Naive thymus-derived CD4-positive, alpha-beta T cell (primary cell): ENCODE data around the gene C3orf85. TPM values are rescaled to one million over a fixed set of nuclear protein-coding genes. Genes with fewer than 3 reads are reported as not detected.

ENCODE experiments used
- ATAC-seq: fragments of 150-1000 bp; cut with Tn5 transposase; 2 replicates; pipeline ENCODE4 v1.10.0; 2021; ENCODE audit warnings: mild to moderate bottlenecking, moderate library complexity
- CTCF ChIA-PET: fragments of 350-600 bp; sonication (Branson Sonifier 250); formaldehyde crosslinking; loops from one replicate; lab custom pipeline; 2021; ENCODE audit warnings: antibody characterized with exemption; lab: Charles Lee
- POLR2A ChIA-PET: fragments of 350-600 bp; sonication (Branson Sonifier 250); formaldehyde crosslinking; loops from one replicate; lab custom pipeline; 2021; ENCODE audit warnings: antibody characterized with exemption, inconsistent platforms; lab: Charles Lee
- DNase-seq, 9 donors: peaks; one replicate each; pipeline versions ENCODE4 v3.0.0 to v3.0.0-alpha.2; 2020 to 2022; ENCODE audit warnings: mixed read lengths in 1 of 9
- H3K27ac ChIP-seq: one replicate; pipeline ENCODE4 v1.7.0; 2013; ENCODE audit warnings: mild to moderate bottlenecking, low read depth, low read length, moderate library complexity
- H3K27me3 ChIP-seq, 2 donors: one replicate each; pipeline ENCODE4 v1.7.0; 2013; ENCODE audit warnings: low read length in 2 of 2, mild to moderate bottlenecking in 2 of 2, moderate library complexity in 2 of 2; ENCODE audit not compliant: control insufficient read depth in 2 of 2, insufficient read depth in 2 of 2
- H3K36me3 ChIP-seq, 3 experiments: 1 replicate in 2 of 3; 2 replicates in 1 of 3; pipeline ENCODE4 v1.7.0; 2013; ENCODE audit warnings: low read length in 3 of 3, mild to moderate bottlenecking in 3 of 3, moderate library complexity in 1 of 3; ENCODE audit not compliant: insufficient read depth in 3 of 3, control insufficient read depth in 2 of 3
- H3K4me1 ChIP-seq, 2 donors: one replicate each; pipeline ENCODE4 v1.7.0; 2013; ENCODE audit warnings: low read length in 2 of 2, mild to moderate bottlenecking in 2 of 2, moderate library complexity in 1 of 2; ENCODE audit not compliant: control insufficient read depth in 2 of 2, insufficient read depth in 2 of 2
- H3K4me3 ChIP-seq: 2 replicates; pipeline ENCODE4 v1.7.0; 2013; ENCODE audit warnings: mild to moderate bottlenecking, low read length
- H3K9me3 ChIP-seq, 3 experiments: 1 replicate in 2 of 3; 2 replicates in 1 of 3; pipeline ENCODE4 v1.7.0; 2013; ENCODE audit warnings: low read length in 3 of 3; ENCODE audit not compliant: control insufficient read depth in 2 of 3
- H3K27ac Mint-ChIP-seq, 9 donors: one replicate each; pipeline ENCODE4 v1.8.0; 2020 to 2022; ENCODE audit warnings: mixed read lengths in 9 of 9, mild to moderate bottlenecking in 8 of 9, moderate library complexity in 5 of 9, inconsistent platforms in 2 of 9
- H3K27me3 Mint-ChIP-seq, 5 donors: one replicate each; pipeline ENCODE4 v1.8.0; 2021 to 2022; ENCODE audit warnings: mixed read lengths in 5 of 5, mild to moderate bottlenecking in 1 of 5
- H3K36me3 Mint-ChIP-seq, 5 donors: one replicate each; pipeline ENCODE4 v1.8.0; 2020 to 2022; ENCODE audit warnings: mixed read lengths in 5 of 5, mild to moderate bottlenecking in 3 of 5, inconsistent platforms in 1 of 5
- H3K4me1 Mint-ChIP-seq, 7 donors: one replicate each; pipeline ENCODE4 v1.8.0; 2020 to 2022; ENCODE audit warnings: mixed read lengths in 7 of 7, mild to moderate bottlenecking in 3 of 7, inconsistent platforms in 1 of 7
- H3K4me3 Mint-ChIP-seq, 10 donors: one replicate each; pipeline ENCODE4 v1.8.0; 2020 to 2022; ENCODE audit warnings: mild to moderate bottlenecking in 10 of 10, mixed read lengths in 10 of 10, moderate library complexity in 6 of 10, inconsistent platforms in 2 of 10
- H3K9me3 Mint-ChIP-seq, 11 donors: one replicate each; pipeline ENCODE4 v1.8.0; 2020 to 2022; ENCODE audit warnings: mixed read lengths in 11 of 11, mild to moderate bottlenecking in 4 of 11, inconsistent platforms in 1 of 11, moderate library complexity in 1 of 11
- intact Hi-C, 2 donors: fragments of 100-400 bp; cut with micrococcal nuclease; formaldehyde crosslinking; loops; one replicate each; pipeline ENCODE4 v1.15.1; 2023
- polyA plus RNA-seq, 2 donors: library from polyadenylated mRNA; unstranded; fragments of 300-500 nt; fragmentation: Illumina TruSeq; gene quantifications; one replicate each; pipeline ENCODE4 v1.2.3, GENCODE V29; 2021
- total RNA-seq, 6 experiments: library from RNA in 5 of 6; stranded (reverse) in 5 of 6; gene quantifications; 1 replicate in 5 of 6; 2 replicates in 1 of 6; pipeline ENCODE4 v1.2.3 and lab custom pipeline; 2021 to 2026

Gene C3orf85
- total and polyA plus RNA-seq, 7 experiments from 2014 or later = not detected

DNA sequence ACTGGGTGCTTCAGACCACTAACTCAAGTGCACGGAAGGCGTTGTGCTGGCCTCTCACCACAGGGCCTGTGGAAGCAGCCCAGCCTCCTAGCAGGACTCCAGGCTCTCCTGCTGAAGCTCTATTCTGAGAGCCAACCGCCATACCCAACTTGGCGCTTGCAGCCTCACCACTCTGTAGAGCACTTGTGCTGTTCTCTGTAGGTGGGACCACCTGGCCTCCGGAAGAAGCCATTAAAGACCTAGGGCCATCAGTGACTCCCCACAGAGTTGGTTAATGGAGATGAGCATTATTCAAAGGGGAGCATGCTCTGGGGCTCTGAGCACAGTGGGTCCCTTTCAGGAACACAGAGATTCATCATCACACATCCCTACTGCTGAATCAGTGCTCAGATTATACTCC, 50.9 kb downstream of the C3orf85 start:
- no peaks in the 10 kb centered on the region for H3K27me3 ChIP-seq
- no peak overlapping the region for H3K4me3 ChIP-seq
- Mint-ChIP-seq H3K27me3 (peaks cover 0 to 4% (median 0%) of the 10 kb centered on the region in 5 donors), H3K27ac (no peak overlapping the region), H3K9me3 (peaks cover 0 to 2% (median 0%) of the 10 kb centered on the region in 11 donors), H3K4me1 (peaks cover 0 to 2% (median 0%) of the 10 kb centered on the region in 7 donors), H3K4me3 (no peak overlapping the region), H3K36me3 (no peaks in the 10 kb centered on the region)
- DNase-seq (no peak), ATAC-seq (no peak)
- intact Hi-C loops = no loop called here
- ChIA-PET POLR2A (no interaction called here), CTCF (no interaction called here)
- H3K27ac ChIP-seq = no peak overlapping the region
- H3K36me3 ChIP-seq = no peaks in the 10 kb centered on the region
- no peaks in the 10 kb centered on the region for H3K4me1 ChIP-seq
- H3K9me3 ChIP-seq = no peaks in the 10 kb centered on the region

DNA sequence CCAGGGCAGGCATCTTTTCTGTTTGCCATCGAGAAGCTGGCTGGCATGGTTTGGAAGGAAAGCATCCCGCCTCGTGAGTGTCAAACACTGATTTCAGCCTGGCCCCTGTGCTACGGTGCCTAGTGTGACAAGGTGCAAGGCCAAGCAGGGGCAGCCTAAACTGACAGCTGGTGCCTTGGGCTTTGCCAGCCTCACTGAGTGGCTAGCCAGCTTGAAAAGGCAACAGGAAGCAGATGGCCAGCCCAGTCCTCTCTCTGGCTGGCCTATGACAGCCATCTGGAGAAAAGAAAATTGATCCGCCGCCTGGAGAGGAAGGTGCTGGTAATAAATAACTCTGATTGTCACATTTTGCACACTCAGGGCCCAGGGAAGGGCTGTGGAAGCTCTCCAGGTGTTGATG, 52.2 kb downstream of the C3orf85 start:
- ChIA-PET POLR2A (no interaction called here), CTCF (no interaction called here)
- no peaks in the 10 kb centered on the region for H3K27me3 ChIP-seq
- Mint-ChIP-seq H3K36me3 (no peaks in the 10 kb centered on the region), H3K27me3 (no peaks in the 10 kb centered on the region), H3K27ac (no peak overlapping the region), H3K4me1 (peaks cover 0 to 2% (median 0%) of the 10 kb centered on the region in 7 donors), H3K9me3 (peaks cover 0 to 2% (median 0%) of the 10 kb centered on the region in 11 donors), H3K4me3 (no peak overlapping the region)
- DNase-seq (no peak), ATAC-seq (no peak)
- H3K36me3 ChIP-seq = no peaks in the 10 kb centered on the region
- H3K27ac ChIP-seq = no peak overlapping the region
- no peaks in the 10 kb centered on the region for H3K4me1 ChIP-seq
- intact Hi-C loops = no loop called here
- no peak overlapping the region for H3K4me3 ChIP-seq
- H3K9me3 ChIP-seq = no peaks in the 10 kb centered on the region

DNA sequence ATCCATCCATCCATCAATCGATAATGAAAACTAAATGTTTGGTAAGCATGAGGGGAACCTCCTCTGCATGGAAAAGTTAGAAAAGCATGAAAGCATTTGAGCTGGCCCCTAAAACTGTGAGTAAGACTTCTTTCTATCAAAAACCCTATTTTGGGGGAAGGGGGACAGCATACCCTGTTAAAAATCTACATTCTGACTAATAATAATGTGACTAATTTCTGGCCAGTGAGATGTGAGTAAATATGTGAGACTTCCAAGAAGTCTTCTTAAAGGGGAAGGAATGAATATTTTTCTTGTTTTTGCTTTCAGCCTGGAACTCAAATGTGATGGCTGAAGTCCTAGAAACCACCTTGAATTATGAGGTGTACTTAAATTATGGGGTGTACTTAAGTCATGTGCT, 54.9 kb downstream of the C3orf85 start:
- ChIA-PET POLR2A (no interaction called here), CTCF (no interaction called here)
- Histone ChIP-seq H3K36me3 (no peaks in the 10 kb centered on the region), H3K4me3 (no peak overlapping the region), H3K4me1 (no peaks in the 10 kb centered on the region), H3K27me3 (no peaks in the 10 kb centered on the region), H3K27ac (no peak overlapping the region), H3K9me3 (no peaks in the 10 kb centered on the region)
- Mint-ChIP-seq H3K4me3 (no peak overlapping the region), H3K27me3 (no peaks in the 10 kb centered on the region), H3K36me3 (no peaks in the 10 kb centered on the region), H3K27ac (no peak overlapping the region), H3K4me1 (no peaks in the 10 kb centered on the region), H3K9me3 (no peaks in the 10 kb centered on the region)
- intact Hi-C loops = no loop called here
- DNase-seq (no peak), ATAC-seq (no peak)

DNA sequence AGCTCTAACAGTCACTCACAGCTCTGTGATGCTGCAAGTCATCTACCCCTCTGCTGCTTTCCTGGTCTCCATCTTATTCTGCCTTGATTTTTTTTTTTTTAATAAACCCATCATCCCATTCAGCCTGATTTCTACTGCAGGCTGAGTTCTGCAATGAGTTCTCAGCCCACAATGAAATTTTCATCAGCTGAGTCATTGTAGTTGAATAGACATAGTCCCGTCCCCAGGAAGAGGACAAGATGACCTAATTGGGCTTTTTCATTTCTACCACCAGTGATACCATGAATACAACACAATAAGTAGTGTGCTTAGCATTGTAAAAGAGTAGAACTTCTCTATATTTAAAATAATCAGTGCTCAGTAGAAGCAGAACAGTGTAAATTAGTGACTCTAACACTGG, 59.3 kb downstream of the C3orf85 start:
- H3K4me1 Mint-ChIP-seq = no peaks in the 10 kb centered on the region
- H3K27ac ChIP-seq = no peak overlapping the region
- no peaks in the 10 kb centered on the region for H3K27me3 ChIP-seq
- peaks cover 0 to 4% (median 0%) of the 10 kb centered on the region in 5 donors for H3K36me3 Mint-ChIP-seq
- H3K36me3 ChIP-seq = no peaks in the 10 kb centered on the region
- intact Hi-C loops = no loop called here
- H3K27me3 Mint-ChIP-seq = peaks cover 0 to 4% (median 0%) of the 10 kb centered on the region in 5 donors
- no peak overlapping the region for H3K4me3 ChIP-seq
- ChIA-PET POLR2A (no interaction called here), CTCF (no interaction called here)
- no peak overlapping the region for H3K4me3 Mint-ChIP-seq
- DNase-seq (no peak), ATAC-seq (no peak)
- peaks cover 0 to 11% (median 4%) of the 10 kb centered on the region in 11 donors for H3K9me3 Mint-ChIP-seq
- no peaks in the 10 kb centered on the region for H3K4me1 ChIP-seq
- H3K9me3 ChIP-seq = no peaks in the 10 kb centered on the region
- no peak overlapping the region for H3K27ac Mint-ChIP-seq

Other genes starting within 250 kb of the C3orf85 start
- not detected for gene GUCA1C, start 182.8 kb upstream of the C3orf85 start, total RNA-seq
- not detected for gene GUCA1C, start 182.8 kb upstream of the C3orf85 start, polyA plus RNA-seq
- under 1 TPM in 1 of 5 experiments, not detected in 4; 0.12 TPM for gene MORC1, start 18.6 kb upstream of the C3orf85 start, total RNA-seq
- not detected for gene MORC1, start 18.6 kb upstream of the C3orf85 start, polyA plus RNA-seq
- gene DPPA2, start 179.8 kb downstream of the C3orf85 start, total RNA-seq = not detected
- not detected for gene DPPA2, start 179.8 kb downstream of the C3orf85 start, polyA plus RNA-seq
- 1 to 10 TPM in 1 of 5 experiments, under 1 TPM in 3, not detected in 1; 0.19 to 3.7 (median 0.59) TPM for gene DPPA4, start 200.8 kb downstream of the C3orf85 start, total RNA-seq
- gene DPPA4, start 200.8 kb downstream of the C3orf85 start, polyA plus RNA-seq = 1 to 10 TPM; 2.2 to 4.0 TPM